Hematopoietic multipotent progenitor cell treated with erythropoietin and hydrocortisone succinate and interleukin-3 and kit ligand, for 15 days (in vitro differentiated cells): ENCODE data around the gene GLP1R.

Source experiments
- DNase-seq: peaks from one replicate; pipeline ENCODE4 v3.0.0-alpha.2; 2015; ENCODE audit warnings: low spot score

Gene GLP1R

DNA sequence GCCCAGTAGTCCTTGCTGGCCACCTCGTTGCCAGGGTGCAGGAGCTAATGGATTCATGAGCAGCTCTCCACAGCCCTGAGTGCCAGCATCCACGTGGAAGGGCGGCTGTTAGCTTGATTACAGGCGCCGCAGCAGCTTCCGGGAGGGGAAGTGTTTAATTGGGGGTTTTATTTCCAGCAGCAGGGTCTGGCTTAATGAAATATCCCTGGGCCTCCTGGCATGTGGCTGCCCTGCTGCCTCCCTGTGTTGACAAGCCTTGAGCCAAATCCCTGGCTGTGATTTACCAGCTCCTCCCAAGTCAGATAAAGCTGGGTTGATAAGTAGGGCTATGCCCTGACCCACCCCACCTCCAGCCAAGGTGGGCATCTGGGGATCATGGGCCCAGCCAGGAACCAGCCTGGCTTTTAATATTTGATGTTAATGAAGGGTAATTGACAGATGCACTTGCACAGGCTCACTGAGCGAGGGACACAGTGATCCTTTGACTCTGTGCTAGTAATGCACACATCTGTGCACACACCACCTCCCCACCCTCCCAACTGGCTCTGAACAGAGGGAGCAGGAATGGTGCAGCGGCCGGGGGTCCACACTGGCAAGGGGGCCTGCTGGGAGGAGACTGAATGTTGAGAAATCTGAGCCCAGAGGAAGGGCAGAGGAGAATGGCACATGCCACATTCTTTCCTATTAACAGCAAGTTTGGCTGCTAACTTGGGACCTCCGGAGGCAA, 13.6 kb downstream of the GLP1R start:
- DNase-seq, result no peak

DNA sequence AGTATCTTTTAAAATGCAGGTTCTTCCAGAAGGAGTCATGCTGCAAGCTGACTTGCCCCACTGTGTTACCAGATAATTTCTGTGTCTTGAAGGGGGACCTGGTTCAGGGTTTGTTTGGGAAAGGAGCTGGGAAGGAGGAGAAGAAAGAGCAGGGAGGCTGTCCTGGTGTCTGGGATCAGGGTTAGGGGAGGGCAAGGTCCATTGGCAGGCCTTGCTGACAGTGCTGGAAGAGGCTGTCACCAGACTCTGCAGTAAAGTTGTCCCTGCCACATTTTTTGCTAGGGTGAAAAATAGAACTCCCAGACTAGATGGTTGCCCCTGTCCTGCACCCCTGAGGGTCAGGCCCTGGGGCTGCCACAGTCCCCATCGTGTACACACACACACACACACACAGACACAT, 14.9 kb downstream of the GLP1R start:
- DNase-seq, result no peak

GRCh38 chr6:39065561-39065960, 17.0 kb downstream of the GLP1R start:
- DNase-seq, result no peak

- DNase-seq, result no peak
Measured at GRCh38 chr6:39068391-39068790, 19.8 kb downstream of the GLP1R start.

- no peak for DNase-seq
Measured at GRCh38 chr6:39072830-39073229, 24.2 kb downstream of the GLP1R start.

- DNase-seq, result no peak
Measured at GRCh38 chr6:39073471-39074355, 25.1 kb downstream of the GLP1R start.

DNA sequence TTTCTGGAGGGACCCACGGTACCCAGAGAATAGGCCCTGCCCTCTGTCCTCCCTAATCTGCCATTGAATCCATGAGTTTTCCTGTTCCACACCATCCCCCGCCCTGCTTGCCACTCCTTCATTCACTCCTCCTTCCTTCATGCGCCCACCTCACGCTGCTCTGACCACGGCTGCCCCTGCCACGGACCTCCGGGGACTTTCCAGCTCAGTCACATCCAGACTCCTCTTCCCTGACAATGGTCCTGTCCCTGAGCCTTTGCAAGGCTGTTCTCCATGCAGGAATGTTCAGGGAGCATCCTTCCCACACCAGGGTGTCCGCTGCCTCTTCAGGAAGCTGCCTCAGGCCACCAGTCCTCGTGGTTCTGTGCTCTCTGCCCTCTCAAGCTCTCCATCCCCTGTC, 25.9 kb downstream of the GLP1R start:
- no peak for DNase-seq

- no peak for DNase-seq
Measured at GRCh38 chr6:39075010-39075686, 26.6 kb downstream of the GLP1R start.

DNA sequence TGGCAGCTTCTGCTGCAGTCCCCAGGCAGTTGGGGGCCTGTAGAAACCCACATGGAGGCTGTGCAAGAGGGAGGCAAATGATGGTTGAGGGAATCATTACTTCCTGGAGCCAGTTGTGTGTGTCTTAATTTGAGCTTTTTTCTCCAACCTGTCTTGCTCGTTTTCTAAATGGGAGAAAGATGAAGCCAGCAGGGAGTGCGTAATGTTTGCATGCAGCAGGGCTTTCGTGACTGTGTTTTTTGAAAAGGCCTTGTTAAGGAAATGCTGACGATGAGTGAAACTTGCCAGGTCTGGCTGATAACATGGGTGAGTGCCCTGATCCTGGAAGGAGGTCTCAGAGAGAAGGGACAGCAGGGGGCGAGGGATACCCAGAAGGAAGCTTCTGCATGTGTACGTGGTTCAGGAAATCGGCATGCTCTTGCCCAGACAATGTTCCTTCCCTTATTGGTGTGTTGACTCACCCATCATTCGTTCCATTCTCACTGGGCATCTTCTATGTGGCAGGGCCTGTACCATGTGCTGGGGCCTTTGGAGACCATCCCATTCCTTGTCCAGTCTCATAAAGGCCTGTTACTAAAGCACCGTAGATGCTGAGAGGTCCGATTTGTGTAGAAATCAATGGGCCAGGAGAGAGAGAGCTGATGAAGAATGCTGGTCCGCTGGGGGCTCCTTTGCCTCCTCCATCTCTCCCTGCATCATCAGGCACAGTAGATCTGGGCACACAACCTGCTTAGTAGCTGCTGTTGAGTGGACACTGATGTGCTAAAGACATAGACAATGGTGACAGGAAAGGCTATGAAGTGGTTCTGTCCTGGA, 27.4 kb downstream of the GLP1R start:
- DNase-seq, result no peak

DNA sequence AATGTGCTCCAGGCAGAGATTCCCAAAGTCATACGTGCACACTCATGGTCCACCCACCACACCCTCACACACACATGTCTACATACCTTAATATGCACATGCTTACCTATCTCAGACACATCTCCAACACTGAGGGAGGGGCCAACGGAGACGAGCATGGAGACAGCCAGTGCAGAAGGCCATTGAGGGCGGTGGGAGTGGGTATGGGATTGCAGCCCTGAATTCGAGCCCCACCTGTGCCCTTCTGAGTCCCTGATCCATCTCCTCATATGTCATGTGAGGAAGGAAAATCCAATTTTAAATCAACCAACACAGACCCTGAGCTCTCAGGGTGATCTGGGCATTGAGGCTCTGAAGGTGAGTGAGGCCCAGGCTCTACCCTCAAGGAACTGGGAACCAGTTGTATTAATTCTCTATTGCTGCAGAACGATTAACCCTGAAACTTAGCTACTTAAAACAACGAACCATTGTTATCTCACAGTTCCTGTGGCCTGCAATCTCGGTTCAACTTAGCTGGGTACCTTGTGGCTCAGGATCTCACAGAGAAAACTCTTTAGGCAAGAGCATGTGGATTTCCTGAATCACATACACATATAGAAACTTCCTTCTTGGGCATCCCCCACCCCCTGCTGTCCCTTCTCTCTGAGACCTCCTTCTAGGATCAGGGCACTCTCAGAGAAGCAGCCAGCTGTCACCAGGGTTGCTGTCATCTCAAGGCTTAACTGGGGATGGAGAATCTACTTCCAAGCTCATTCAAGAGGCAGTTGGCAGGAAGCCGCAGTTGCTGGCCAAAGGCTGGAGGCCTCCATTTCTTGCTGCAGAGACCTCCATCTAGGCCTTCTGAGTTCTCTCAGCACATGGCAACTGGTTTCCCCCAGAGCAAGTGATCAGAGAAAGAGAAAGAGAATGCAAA, 28.3 kb downstream of the GLP1R start:
- DNase-seq, result no peak

DNA sequence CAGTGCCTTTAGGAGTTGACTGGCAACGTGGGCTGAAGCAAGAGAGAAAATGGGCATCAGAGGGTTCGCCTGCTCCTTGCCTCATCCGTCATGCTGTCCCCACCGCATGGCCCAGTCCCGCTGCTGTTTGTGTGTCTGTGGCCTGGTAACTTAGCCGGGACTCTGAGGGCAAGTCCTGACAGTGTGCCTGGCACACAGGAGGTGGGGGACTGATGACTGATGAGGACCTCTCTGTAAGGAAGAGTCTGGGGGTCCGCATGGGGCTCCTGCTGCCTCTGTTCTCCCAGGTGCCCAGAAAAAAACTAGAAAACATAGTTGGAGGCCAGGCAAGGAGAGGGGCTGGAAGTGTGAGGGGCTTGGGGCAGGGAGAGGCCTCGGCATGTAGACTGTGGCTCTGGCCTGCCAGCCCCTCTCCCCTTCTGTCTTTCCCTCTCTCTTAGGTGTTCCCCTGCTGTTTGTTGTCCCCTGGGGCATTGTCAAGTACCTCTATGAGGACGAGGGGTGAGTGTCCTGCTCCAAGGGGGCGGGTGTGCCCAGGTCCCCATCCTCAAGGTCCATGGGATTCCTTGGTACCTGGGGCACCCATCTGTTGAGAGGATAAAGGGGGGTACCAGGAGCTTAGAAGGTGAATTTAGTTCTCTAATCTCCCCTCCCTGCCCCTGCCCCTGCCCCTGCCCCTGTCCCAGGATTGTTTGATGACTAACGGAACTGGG, 29.5 kb downstream of the GLP1R start:
- no peak for DNase-seq

DNA sequence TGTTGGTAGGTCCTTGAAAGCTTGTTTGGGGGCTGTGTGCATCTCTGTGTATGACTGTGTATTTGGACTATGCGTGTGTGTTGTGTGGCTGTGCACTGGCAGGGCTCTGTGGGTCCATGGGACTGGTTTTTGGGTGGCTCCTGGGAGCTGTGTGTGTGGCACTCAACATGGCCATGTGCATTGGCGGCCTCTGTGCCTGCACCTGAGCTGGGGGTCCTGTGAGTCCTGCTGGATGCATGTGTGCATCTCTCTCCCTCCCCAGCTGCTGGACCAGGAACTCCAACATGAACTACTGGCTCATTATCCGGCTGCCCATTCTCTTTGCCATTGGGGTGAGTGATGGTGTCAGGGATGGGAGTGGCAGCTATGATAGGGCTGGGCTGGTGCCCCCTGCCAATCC, 30.1 kb downstream of the GLP1R start:
- DNase-seq, result no peak

- no peak for DNase-seq
Measured at GRCh38 chr6:39079197-39080125, 30.9 kb downstream of the GLP1R start.

GRCh38 chr6:39080246-39080875, 31.8 kb downstream of the GLP1R start:
- no peak for DNase-seq

DNA sequence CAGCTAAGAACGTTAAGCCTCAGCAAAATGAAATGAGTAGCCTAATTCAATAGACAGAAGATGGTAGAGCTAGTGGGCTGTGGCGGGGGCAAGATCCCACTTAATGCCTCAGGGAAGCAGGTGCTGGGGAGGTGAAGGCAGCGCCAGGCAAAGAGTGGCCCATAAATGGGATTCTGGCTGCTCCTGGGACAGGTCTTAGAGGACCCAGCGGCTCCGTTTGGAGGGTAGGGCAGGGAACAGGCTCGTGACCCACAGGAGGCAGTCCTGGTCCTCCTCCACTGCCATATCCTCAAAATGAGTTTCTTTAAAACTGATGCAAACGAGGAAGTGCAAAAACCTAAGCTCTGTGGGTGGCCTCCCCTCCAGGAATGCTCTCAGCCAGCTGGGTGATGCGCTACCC, 33.7 kb downstream of the GLP1R start:
- DNase-seq, result no peak

DNA sequence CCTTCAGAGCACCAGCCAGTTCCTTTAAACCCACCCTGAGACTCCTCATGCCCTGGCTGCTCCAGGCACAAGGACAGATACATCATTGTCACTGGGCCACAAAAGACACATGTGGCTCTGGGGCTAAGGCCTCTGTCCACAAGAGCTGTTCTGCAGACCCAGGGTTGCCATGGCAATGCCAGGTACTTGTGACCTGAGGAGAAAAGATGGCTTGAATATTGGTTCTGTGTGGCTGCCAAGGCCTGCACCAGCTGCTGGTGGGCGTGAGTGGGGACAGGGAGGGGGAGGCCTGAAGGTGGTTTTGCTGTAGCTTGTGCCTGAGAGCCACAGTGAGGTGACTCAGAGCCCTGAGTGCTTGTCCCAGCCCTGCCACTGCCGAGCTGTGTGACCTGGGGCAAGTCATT, 34.7 kb downstream of the GLP1R start:
- no peak for DNase-seq

DNA sequence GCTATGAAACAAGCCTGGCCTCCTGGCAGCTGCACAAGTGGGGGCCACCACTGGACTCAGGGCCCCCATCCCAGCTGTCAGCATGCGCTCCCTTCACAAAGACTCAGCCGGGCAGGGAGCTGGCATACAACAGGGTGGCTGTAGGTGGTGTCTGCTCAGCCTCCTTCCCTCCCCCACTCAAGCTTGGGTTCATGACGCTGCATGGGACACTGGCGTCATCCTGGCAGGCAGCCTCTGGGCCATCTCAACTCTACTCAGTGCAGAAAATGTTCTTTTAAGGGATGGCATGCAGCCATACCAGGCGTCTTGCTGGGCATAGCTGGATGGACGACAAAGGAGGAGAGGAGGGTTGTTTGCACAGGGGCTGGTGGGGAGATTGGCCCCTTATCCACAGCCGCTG, 35.9 kb downstream of the GLP1R start:
- DNase-seq, result no peak

- no peak for DNase-seq
Measured at GRCh38 chr6:39085129-39085797, 36.7 kb downstream of the GLP1R start.
